Astrocyte (in vitro differentiated cells and primary cell): Measurements from ENCODE around the gene UBE2QL1.

Experiments used
- CTCF ChIP-seq: IDR thresholded peaks from 2 replicates; pipeline ENCODE4 v1.5.1; 2011; ENCODE audit warnings: low read depth, mild to moderate bottlenecking, inconsistent platforms, low read length, moderate library complexity; ENCODE audit not compliant: insufficient read depth
- EZH2 ChIP-seq: IDR thresholded peaks from 2 replicates; pipeline ENCODE4 v1.6.1; 2012; ENCODE audit warnings: mild to moderate bottlenecking, low read length, inconsistent platforms; ENCODE audit not compliant: insufficient read depth

- TF ChIP-seq CTCF (no peak), EZH2 (no peak)
Measured at GRCh38 chr5:6503342-6503741, 54.7 kb downstream of the UBE2QL1 start.
